GM23338 (cell line): ENCODE data around the gene ATP8B4.

ENCODE experiments used
- CREB1 ChIP-seq: fragments of 250-450 bp; sonication (Bioruptor Pico); IDR thresholded peaks from 2 replicates; pipeline ENCODE4 v1.5.0; 2020; ENCODE audit warnings: low read depth, mild to moderate bottlenecking, moderate library complexity
- TF ChIP-seq, protein P1 (sequence below), 2 experiments: fragments of 200-600 bp in 1 of 2; sonication (generic) in 1 of 2; conservative IDR thresholded peaks; 2 replicates each; pipeline versions ENCODE4 v1.5.1 to v1.6.1; 2016 to 2017; ENCODE audit warnings: antibody characterized with exemption in 2 of 2, low read depth in 2 of 2, mild to moderate bottlenecking in 2 of 2, moderate library complexity in 1 of 2

DNA sequence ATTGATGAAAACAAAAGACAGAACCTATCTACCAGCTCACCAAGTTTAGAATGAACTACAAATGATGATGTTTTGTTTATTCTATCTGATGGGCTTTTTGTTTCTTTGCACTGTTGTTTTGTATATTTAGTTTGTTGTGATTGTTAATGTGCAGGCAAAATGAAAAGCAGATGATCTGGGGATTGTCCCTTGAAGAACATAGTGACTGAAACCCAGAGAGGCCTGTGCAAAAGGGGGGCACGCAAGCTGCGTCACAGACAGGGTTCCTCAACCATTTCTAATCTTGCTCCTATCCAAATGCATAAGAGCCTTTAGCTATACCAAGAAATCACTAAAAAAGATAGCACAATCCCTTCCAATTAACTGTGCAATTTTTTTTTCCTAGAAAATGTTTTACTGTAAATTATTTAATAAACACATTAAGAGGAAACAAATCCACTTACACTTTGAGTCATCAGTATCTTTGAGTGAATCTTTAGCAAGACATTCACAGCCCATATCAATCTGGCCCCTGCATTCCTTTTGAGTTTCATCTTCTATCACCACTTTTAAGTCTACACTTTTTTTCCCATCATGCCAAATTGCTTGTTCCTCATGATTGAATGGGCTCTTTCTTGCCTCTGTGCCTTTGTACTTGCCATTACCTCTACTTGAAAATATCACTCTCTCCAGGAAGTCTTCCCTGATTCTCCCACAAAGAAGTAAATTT is 220.3 kb downstream of the ATP8B4 start:
- TF ChIP-seq, protein P1, sequence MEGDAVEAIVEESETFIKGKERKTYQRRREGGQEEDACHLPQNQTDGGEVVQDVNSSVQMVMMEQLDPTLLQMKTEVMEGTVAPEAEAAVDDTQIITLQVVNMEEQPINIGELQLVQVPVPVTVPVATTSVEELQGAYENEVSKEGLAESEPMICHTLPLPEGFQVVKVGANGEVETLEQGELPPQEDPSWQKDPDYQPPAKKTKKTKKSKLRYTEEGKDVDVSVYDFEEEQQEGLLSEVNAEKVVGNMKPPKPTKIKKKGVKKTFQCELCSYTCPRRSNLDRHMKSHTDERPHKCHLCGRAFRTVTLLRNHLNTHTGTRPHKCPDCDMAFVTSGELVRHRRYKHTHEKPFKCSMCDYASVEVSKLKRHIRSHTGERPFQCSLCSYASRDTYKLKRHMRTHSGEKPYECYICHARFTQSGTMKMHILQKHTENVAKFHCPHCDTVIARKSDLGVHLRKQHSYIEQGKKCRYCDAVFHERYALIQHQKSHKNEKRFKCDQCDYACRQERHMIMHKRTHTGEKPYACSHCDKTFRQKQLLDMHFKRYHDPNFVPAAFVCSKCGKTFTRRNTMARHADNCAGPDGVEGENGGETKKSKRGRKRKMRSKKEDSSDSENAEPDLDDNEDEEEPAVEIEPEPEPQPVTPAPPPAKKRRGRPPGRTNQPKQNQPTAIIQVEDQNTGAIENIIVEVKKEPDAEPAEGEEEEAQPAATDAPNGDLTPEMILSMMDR (conservative IDR thresholded peaks at IDR 0.05; ENCODE audit: low read depth in 2 of 2), result no peak
- TF ChIP-seq CREB1 (CRISPR knock-in tag), result no peak
